ENCODE results near the gene ZNF26. TPM values are rescaled to one million over a fixed set of nuclear protein-coding genes. Genes with fewer than 3 reads are reported as not detected.
"Not testable (repeated sequence)": the region's sequence is repeated elsewhere in the genome, so short reads cannot be mapped to it uniquely, and the experiment has no call there.

ZNF26 gene
- total RNA-seq, 1 donor from 2014 or later, result 12.6 TPM

DNA sequence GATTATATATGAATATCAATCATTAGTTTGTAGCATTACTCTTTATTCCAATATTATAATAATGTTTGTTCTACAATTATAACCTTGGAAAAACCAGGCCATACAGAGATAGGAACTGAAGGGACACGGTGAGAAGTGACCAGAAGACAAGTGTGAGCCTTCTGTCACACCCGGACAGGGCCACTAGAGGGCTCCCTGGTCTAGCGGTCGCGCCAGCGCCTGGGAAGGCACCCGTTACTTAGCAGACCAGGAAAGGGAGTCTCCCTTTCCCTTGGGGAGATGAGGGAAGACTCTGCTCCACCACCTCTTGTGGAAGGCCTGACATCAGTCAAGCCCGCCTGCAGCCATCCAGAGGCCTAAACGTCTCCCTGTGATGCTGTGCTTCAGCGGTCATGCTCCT lies 22.2 kb upstream of the ZNF26 start:
- H3K4me1 ChIP-seq; ATAC-seq; DNase-seq; intact Hi-C loops (cut with DNase I); H3K27me3 ChIP-seq (ENCODE audit: low read depth); H3K4me3 ChIP-seq; H3K27ac ChIP-seq: not testable (repeated sequence)
- TF ChIP-seq, protein P1, sequence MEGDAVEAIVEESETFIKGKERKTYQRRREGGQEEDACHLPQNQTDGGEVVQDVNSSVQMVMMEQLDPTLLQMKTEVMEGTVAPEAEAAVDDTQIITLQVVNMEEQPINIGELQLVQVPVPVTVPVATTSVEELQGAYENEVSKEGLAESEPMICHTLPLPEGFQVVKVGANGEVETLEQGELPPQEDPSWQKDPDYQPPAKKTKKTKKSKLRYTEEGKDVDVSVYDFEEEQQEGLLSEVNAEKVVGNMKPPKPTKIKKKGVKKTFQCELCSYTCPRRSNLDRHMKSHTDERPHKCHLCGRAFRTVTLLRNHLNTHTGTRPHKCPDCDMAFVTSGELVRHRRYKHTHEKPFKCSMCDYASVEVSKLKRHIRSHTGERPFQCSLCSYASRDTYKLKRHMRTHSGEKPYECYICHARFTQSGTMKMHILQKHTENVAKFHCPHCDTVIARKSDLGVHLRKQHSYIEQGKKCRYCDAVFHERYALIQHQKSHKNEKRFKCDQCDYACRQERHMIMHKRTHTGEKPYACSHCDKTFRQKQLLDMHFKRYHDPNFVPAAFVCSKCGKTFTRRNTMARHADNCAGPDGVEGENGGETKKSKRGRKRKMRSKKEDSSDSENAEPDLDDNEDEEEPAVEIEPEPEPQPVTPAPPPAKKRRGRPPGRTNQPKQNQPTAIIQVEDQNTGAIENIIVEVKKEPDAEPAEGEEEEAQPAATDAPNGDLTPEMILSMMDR (IDR thresholded peaks at IDR 0.05), result peak; percentile 37
- peaks cover 19% of the 10 kb centered on the region for H3K9me3 ChIP-seq
- peaks cover 13% of the 10 kb centered on the region for H3K36me3 ChIP-seq

DNA sequence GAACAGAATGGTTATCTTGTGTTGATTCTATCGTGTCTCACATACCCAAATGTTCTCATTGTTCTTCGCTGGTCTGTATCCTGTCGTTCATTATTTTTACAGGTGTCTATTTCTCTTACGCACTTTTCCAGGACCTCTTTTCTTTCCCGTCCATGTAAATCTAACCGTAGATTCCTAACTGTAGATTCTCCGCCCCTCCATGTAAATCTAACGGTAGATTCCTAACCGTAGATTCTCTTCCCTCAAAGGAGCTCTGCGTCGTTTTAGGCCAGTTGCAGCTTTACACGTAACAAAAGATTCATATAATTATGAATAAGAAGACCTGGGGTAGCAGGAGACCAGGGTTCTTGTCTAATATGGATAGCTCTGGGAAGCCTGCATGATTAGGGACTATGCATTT lies 20.4 kb upstream of the ZNF26 start:
- TF ChIP-seq, protein P1 (IDR thresholded peaks at IDR 0.05), result no peak
- H3K36me3 ChIP-seq, result peaks cover 13% of the 10 kb centered on the region
- peaks cover 17% of the 10 kb centered on the region for H3K9me3 ChIP-seq
- H3K27me3 ChIP-seq (ENCODE audit: low read depth), result no peaks in the 10 kb centered on the region
- H3K27ac ChIP-seq, result no peak overlapping the region
- no peak overlapping the region for H3K4me3 ChIP-seq
- intact Hi-C loops (cut with DNase I), result no loop called here
- no peaks in the 10 kb centered on the region for H3K4me1 ChIP-seq
- ATAC-seq (no peak), DNase-seq (no peak)

DNA sequence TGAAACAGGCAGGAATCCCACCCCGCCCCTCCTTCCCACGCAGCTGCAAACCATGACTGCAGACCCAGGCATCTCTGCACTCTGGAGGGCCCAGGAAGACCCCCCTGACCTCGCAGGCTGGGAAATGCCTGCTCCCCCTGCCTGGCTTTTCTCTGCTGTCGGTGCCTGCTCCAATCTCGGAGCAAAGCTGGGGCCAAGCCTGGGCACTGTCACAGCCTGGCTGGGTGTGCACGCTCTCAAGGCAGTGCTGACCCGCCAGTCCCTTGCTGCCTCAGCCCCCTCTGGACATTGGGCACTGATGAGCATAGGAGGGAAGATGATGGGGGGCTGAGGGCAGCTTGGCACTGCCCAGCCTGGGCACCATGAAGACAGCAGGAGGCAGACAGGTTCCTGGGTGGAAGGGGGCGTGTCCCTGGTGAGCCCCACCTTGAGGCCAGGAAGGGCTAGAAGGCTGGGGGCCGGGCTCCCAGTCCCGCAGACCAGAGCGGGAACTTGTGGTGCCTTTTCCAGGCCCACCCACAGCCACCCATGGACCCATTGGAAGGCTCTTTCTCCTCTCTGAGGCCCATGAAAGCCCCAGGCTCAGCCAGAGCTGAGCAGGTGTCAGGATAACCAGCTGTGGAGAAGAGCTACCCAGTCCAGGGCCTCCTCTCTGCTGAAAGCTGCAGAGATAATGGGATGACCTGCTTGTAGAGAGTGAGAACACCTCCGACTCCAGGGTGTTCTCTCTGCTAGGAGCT lies 19.3 kb upstream of the ZNF26 start:
- H3K36me3 ChIP-seq, result peaks cover 12% of the 10 kb centered on the region
- no peak overlapping the region for H3K4me3 ChIP-seq
- H3K27ac ChIP-seq, result no peak overlapping the region
- ATAC-seq (peak in 1 of 2 donors; percentile 37), DNase-seq (no peak)
- intact Hi-C loops (cut with DNase I), result no loop called here
- peaks cover 15% of the 10 kb centered on the region for H3K9me3 ChIP-seq
- TF ChIP-seq, protein P1 (IDR thresholded peaks at IDR 0.05), result no peak
- no peaks in the 10 kb centered on the region for H3K27me3 ChIP-seq (ENCODE audit: low read depth)
- H3K4me1 ChIP-seq, result no peaks in the 10 kb centered on the region

DNA sequence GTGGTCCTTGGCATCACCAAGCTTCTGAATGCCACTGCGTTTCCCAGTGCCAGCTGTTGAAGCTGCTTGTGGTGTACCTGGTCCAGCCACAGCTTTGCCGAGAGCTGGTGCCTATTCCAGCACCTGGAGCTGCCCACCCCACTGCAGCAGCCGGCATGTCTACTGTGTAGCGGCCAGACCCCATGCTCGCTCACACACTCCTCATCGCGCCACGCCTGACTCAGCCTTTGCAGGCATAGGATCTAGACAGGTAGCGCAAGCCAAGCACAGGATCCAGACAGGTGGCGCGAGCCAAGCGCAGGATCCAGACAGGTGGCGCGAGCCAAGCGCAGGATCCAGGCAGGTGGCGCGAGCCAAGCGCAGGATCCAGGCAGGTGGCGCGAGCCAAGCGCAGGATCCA lies 18.4 kb upstream of the ZNF26 start:
- H3K27me3 ChIP-seq (ENCODE audit: low read depth), result no peaks in the 10 kb centered on the region
- no peak for DNase-seq
- no peak overlapping the region for H3K4me3 ChIP-seq
- ATAC-seq, result no peak
- no peak overlapping the region for H3K27ac ChIP-seq
- TF ChIP-seq, protein P1 (IDR thresholded peaks at IDR 0.05), result no peak
- H3K9me3 ChIP-seq, result peaks cover 20% of the 10 kb centered on the region
- H3K4me1 ChIP-seq, result no peaks in the 10 kb centered on the region
- peaks cover 6% of the 10 kb centered on the region for H3K36me3 ChIP-seq
- intact Hi-C loops (cut with DNase I), result no loop called here

DNA sequence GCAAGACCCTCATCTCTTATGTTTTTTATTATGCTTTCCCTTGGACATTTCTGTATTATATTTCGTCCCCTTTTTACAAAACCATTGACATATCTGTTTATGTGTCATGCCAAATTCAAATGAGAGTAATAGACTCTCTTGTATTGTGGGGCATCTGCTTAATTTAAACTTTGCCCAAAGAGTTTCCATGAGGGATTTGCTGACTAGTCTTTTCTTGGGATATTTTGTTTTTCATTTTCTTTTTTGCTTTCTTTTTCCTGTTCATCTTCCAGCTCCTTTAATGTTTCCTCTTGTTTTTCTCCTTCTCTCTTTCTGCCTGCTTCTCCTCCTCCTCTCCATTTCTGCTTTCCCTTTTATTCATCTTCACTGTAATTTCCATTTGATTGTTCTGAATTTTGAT lies 13.8 kb upstream of the ZNF26 start:
- intact Hi-C loops (cut with DNase I), result no loop called here
- no peak for DNase-seq
- Histone ChIP-seq H3K4me3 (no peak overlapping the region), H3K9me3 (peaks cover 24% of the 10 kb centered on the region), H3K27ac (no peak overlapping the region), H3K36me3 (no peaks in the 10 kb centered on the region), H3K27me3 (ENCODE audit: low read depth) (no peaks in the 10 kb centered on the region), H3K4me1 (no peaks in the 10 kb centered on the region)
- ATAC-seq, result no peak
- TF ChIP-seq, protein P1 (IDR thresholded peaks at IDR 0.05), result no peak

Data from lower lobe of right lung (tissue), 2 donors.